H1 (cell line): ENCODE measurements around the gene BOLL. TPM values are rescaled to one million over a fixed set of nuclear protein-coding genes. Genes with fewer than 3 reads are reported as not detected.

Source experiments
- CTCF ChIA-PET: fragments of 300-600 bp; sonication (Branson Sonifier 250); formaldehyde crosslinking; loops from one replicate; lab custom pipeline; 2021; ENCODE audit not compliant: partially characterized antibody; lab: Charles Lee
- POLR2A ChIA-PET: fragments of 300-600 bp; sonication (Branson Sonifier 250); formaldehyde crosslinking; loops from one replicate; lab custom pipeline; 2021; ENCODE audit warnings: inconsistent platforms; ENCODE audit not compliant: partially characterized antibody; lab: Charles Lee
- DNase-seq, 2 experiments: peaks; one replicate each; pipeline versions ENCODE4 v3.0.0 to v3.0.0-alpha.2; 2010 to 2022; ENCODE audit warnings: low spot score in 2 of 2, low read depth in 1 of 2, mixed read lengths in 1 of 2
- FAIRE-seq: peaks from 2 replicates; lab custom pipeline; 2011; peaks lifted over from hg19 to GRCh38; lab: Jason Lieb, UNC
- H2AFZ ChIP-seq: 2 replicates; pipeline ENCODE4 v1.8.1; 2012; ENCODE audit warnings: low read length, inconsistent platforms
- H2AK5ac ChIP-seq: 2 replicates; pipeline ENCODE4 v1.6.1; 2013; ENCODE audit warnings: low read depth, low read length
- H2BK120ac ChIP-seq: replicated peaks from 2 replicates; pipeline ENCODE3; 2013; ENCODE audit warnings: low read depth, low read length, inconsistent platforms
- H2BK12ac ChIP-seq: 2 replicates; pipeline ENCODE4 v1.6.1; 2013; ENCODE audit warnings: low read depth, low read length
- H2BK15ac ChIP-seq: 2 replicates; pipeline ENCODE4 v1.6.1; 2013; ENCODE audit warnings: low read length
- H2BK20ac ChIP-seq: 2 replicates; pipeline ENCODE4 v1.6.1; 2013; ENCODE audit warnings: low read length
- H2BK5ac ChIP-seq: 2 replicates; pipeline ENCODE4 v1.6.1; 2013; ENCODE audit warnings: low read depth, low read length
- H3K14ac ChIP-seq: 2 replicates; pipeline ENCODE4 v1.6.1; 2013; ENCODE audit warnings: inconsistent platforms; ENCODE audit not compliant: insufficient read length
- H3K18ac ChIP-seq: 2 replicates; pipeline ENCODE4 v1.6.1; 2013; ENCODE audit warnings: low read length; ENCODE audit errors: extremely low read depth
- H3K23ac ChIP-seq: 2 replicates; pipeline ENCODE4 v1.6.1; 2013; ENCODE audit warnings: inconsistent platforms; ENCODE audit not compliant: insufficient read length
- H3K23me2 ChIP-seq: 2 replicates; pipeline ENCODE4 v1.6.1; 2013; ENCODE audit warnings: low read depth, low read length
- H3K27ac ChIP-seq: 2 replicates; pipeline ENCODE4 v1.6.1; 2011; ENCODE audit warnings: low read depth, low read length, inconsistent platforms
- H3K27me3 ChIP-seq, 4 experiments: replicated peaks in 1 of 4; 1 replicate in 1 of 4; 2 replicates in 3 of 4; pipeline versions ENCODE4 v1.6.1 to v1.8.1; 2011 to 2013; ENCODE audit warnings: low read length in 3 of 4, mild to moderate bottlenecking in 3 of 4, inconsistent platforms in 2 of 4, mixed read lengths in 2 of 4, moderate library complexity in 1 of 4; ENCODE audit not compliant: control insufficient read depth in 3 of 4, insufficient read depth in 3 of 4; ENCODE audit errors: extremely low read depth in 1 of 4
- H3K36me3 ChIP-seq, 4 experiments: 2 replicates each; pipeline versions ENCODE4 v1.6.1 to v1.8.1; 2011 to 2013; ENCODE audit warnings: mild to moderate bottlenecking in 4 of 4, low read length in 3 of 4, moderate library complexity in 2 of 4, control low read depth in 1 of 4, inconsistent platforms in 1 of 4; ENCODE audit not compliant: insufficient read depth in 4 of 4, control insufficient read depth in 2 of 4
- H3K4ac ChIP-seq: replicated peaks from 2 replicates; pipeline ENCODE3; 2013; ENCODE audit warnings: low read length, low read depth, mixed read lengths, inconsistent platforms; ENCODE audit not compliant: insufficient read length
- H3K4me1 ChIP-seq, 4 experiments: replicated peaks in 1 of 4; 1 replicate in 1 of 4; 2 replicates in 3 of 4; pipeline versions ENCODE4 v1.6.1 to v1.8.1; 2011 to 2013; ENCODE audit warnings: low read length in 3 of 4, inconsistent platforms in 2 of 4, mixed read lengths in 1 of 4; ENCODE audit not compliant: insufficient read depth in 4 of 4, control insufficient read depth in 3 of 4
- H3K4me2 ChIP-seq, 2 experiments: 2 replicates each; pipeline versions ENCODE4 v1.6.1 to v1.8.1; 2011 to 2013; ENCODE audit warnings: low read depth in 2 of 2, low read length in 2 of 2, control low read depth in 1 of 2, inconsistent platforms in 1 of 2, mild to moderate bottlenecking in 1 of 2; ENCODE audit not compliant: insufficient read depth in 1 of 2
- H3K4me3 ChIP-seq, 4 experiments: fragments of 200-600, 300-600 bp in 1 of 4; sonication (generic), shearing (Covaris generic), sonication (Bioruptor Twin) in 1 of 4; 2 replicates each; pipeline versions ENCODE4 v1.5.1 to v1.8.1; 2011 to 2016; ENCODE audit warnings: low read length in 4 of 4, low read depth in 3 of 4, control low read depth in 2 of 4, inconsistent platforms in 2 of 4, mild to moderate bottlenecking in 2 of 4, mixed read lengths in 1 of 4, moderate library complexity in 1 of 4; ENCODE audit not compliant: insufficient read depth in 2 of 4; ENCODE audit errors: extremely low read depth in 1 of 4
- H3K56ac ChIP-seq: replicated peaks from 2 replicates; pipeline ENCODE3; 2013; ENCODE audit warnings: low read depth, mild to moderate bottlenecking, mixed read lengths, low read length, inconsistent platforms; ENCODE audit not compliant: insufficient read length
- H3K79me1 ChIP-seq: 2 replicates; pipeline ENCODE4 v1.6.1; 2013; ENCODE audit warnings: low read depth, low read length, control low read depth
- H3K79me2 ChIP-seq, 2 experiments: 2 replicates each; pipeline versions ENCODE4 v1.6.1 to v1.8.1; 2012 to 2013; ENCODE audit warnings: low read length in 2 of 2, mild to moderate bottlenecking in 2 of 2, inconsistent platforms in 1 of 2; ENCODE audit not compliant: insufficient read depth in 2 of 2, control insufficient read depth in 1 of 2
- H3K9ac ChIP-seq, 4 experiments: replicated peaks in 1 of 4; 1 replicate in 1 of 4; 2 replicates in 3 of 4; pipeline versions ENCODE4 v1.6.1 to v1.8.1; 2011 to 2013; ENCODE audit warnings: low read depth in 3 of 4, low read length in 3 of 4, control low read depth in 2 of 4, mild to moderate bottlenecking in 2 of 4, moderate library complexity in 2 of 4, inconsistent platforms in 1 of 4; ENCODE audit errors: extremely low read depth in 1 of 4
- H3K9me3 ChIP-seq, 2 experiments: 2 replicates each; pipeline versions ENCODE4 v1.6.1 to v1.8.1; 2012 to 2013; ENCODE audit warnings: mild to moderate bottlenecking in 2 of 2, moderate library complexity in 2 of 2, control low read depth in 1 of 2, inconsistent platforms in 1 of 2, low read depth in 1 of 2, low read length in 1 of 2, mixed read lengths in 1 of 2; ENCODE audit not compliant: insufficient read depth in 2 of 2
- H4K20me1 ChIP-seq, 2 experiments: replicated peaks in 1 of 2; 2 replicates each; pipeline versions ENCODE3 to v1.8.1; 2011 to 2013; ENCODE audit warnings: inconsistent platforms in 2 of 2, low read length in 2 of 2, mild to moderate bottlenecking in 1 of 2; ENCODE audit not compliant: insufficient read depth in 2 of 2, control insufficient read depth in 1 of 2
- H4K5ac ChIP-seq: 2 replicates; pipeline ENCODE4 v1.6.1; 2013; ENCODE audit warnings: low read length, low read depth, mixed read lengths, inconsistent platforms; ENCODE audit not compliant: insufficient read length
- H4K8ac ChIP-seq: 2 replicates; pipeline ENCODE4 v1.8.0; 2013; ENCODE audit warnings: mild to moderate bottlenecking, moderate library complexity, low read length, inconsistent platforms; ENCODE audit not compliant: insufficient read depth; ENCODE audit errors: extremely low read depth
- H4K91ac ChIP-seq: replicated peaks from 2 replicates; pipeline ENCODE3; 2013; ENCODE audit warnings: low read length, mixed read lengths, inconsistent platforms; ENCODE audit not compliant: insufficient read length
- BRCA1 ChIP-seq: IDR thresholded peaks from 2 replicates; pipeline ENCODE4 v1.6.1; 2012; ENCODE audit warnings: low read depth, low read length, improper control_type of control experiment
- CHD1 ChIP-seq: IDR thresholded peaks from 2 replicates; pipeline ENCODE4 v1.6.1; 2012; ENCODE audit warnings: low read depth, low read length, improper control_type of control experiment
- CREB1 ChIP-seq: IDR thresholded peaks from 2 replicates; pipeline ENCODE4 v1.6.1; 2012; ENCODE audit warnings: inconsistent platforms
- KDM5A ChIP-seq: fragments of 200-600 bp; IDR thresholded peaks from 2 replicates; pipeline ENCODE4 v1.7.1; 2012; ENCODE audit warnings: mild to moderate bottlenecking, low read length, inconsistent platforms, mixed read lengths
- NRF1 ChIP-seq: IDR thresholded peaks from 2 replicates; pipeline ENCODE4 v1.6.1; 2011; ENCODE audit warnings: mild to moderate bottlenecking, low read depth, low read length, improper control_type of control experiment
- POLR2A ChIP-seq, 2 experiments: IDR thresholded peaks; 1 replicate in 1 of 2; 2 replicates in 1 of 2; pipeline ENCODE4 v1.6.1; 2011; ENCODE audit warnings: low read depth in 2 of 2, low read length in 2 of 2, mild to moderate bottlenecking in 2 of 2; ENCODE audit errors: control extremely low read depth in 1 of 2
- POLR2AphosphoS5 ChIP-seq: IDR thresholded peaks from 2 replicates; pipeline ENCODE4 v1.6.1; 2011; ENCODE audit warnings: low read depth, low read length
- WGBS, 2 experiments: shearing (Covaris generic) in 1 of 2; methylation state at CpG; one replicate each; pipeline versions ENCODE4 v1.1.6 to v1.1.7; 2013 to 2015; ENCODE audit warnings: low lambda C conversion rate in 2 of 2, mixed read lengths in 2 of 2, inconsistent platforms in 1 of 2, low coverage in 1 of 2, missing lambda C conversion rate in 1 of 2; ENCODE audit not compliant: insufficient replicate concordance in 2 of 2, insufficient coverage in 1 of 2, insufficient read length in 1 of 2; ENCODE audit errors: extremely low coverage in 1 of 2, missing lambda C conversion rate in 1 of 2; 5-methylcytosine and 5-hydroxymethylcytosine counted together
- polyA plus RNA-seq, 7 experiments: library from polyadenylated mRNA; depleted of rRNA in 3 of 7; stranded (reverse) in 5 of 7; unstranded in 2 of 7; fragments of >200 nt in 5 of 7; fragments of 200-250 nt in 2 of 7; gene quantifications; 1 replicate in 5 of 7; 2 replicates in 1 of 7; 4 replicates in 1 of 7; pipeline versions ENCODE4 v1.2.1 to v1.2.3, GENCODE V29; 2011 to 2013; ENCODE audit warnings: missing spikeins in 2 of 7, mixed read lengths in 2 of 7
- total RNA-seq: library from RNA; stranded (reverse); fragmentation: NEBNext Ultra II Directional; extraction: Animal tissue kit (Norgen Biotek cat#: 25700); gene quantifications from 2 replicates; pipeline ENCODE4 v1.2.1, GENCODE V29; 2021
- TF ChIP-seq, protein P1 (sequence below): IDR thresholded peaks from 2 replicates; pipeline ENCODE4 v1.6.1; 2012; ENCODE audit warnings: low read length, inconsistent platforms

The BOLL gene
- total and polyA plus RNA-seq, 2 of the 8 experiments (the other 6 are each of a cell fraction or from before 2014, with no cell fraction given), result not detected

DNA sequence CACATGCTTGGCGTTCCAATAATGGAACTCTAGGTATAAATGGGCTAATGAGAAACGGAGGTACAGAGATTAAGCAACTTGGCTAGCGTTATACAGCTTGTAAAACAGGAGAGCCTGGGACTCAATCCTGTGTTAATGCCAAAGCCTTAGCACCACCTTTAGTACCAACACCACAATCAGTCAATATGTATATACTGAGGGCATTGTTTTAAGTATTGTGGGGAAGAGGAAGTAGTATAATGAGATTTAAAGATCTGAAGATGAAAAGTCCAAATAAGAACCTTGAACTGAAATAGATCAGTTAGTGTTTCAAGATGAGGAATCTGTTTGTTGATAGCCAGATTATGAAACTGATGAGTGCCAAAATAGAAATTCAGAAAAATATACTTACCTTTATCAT, 71.8 kb downstream of the BOLL start:
- H3K27ac ChIP-seq, result no peak overlapping the region
- H3K79me2 ChIP-seq, result peaks cover 8 to 35% of the 10 kb centered on the region in 2 experiments
- no peak overlapping the region for H3K56ac ChIP-seq
- 70% methylated on average over 3 of the region's 3 CpGs; no CpG with 5 or more reads in 1 of the 2 experiments for WGBS, 2 experiments
- no peak overlapping the region for H2BK120ac ChIP-seq
- POLR2A ChIA-PET, result interaction anchor here (0.6 kb wide), 2 partner anchors 16 to 231 kb away, joined by 3 read pairs; no protein-coding TSS in a partner anchor
- H2BK15ac ChIP-seq, result no peak overlapping the region
- no peaks in the 10 kb centered on the region for H3K9me3 ChIP-seq
- H2BK5ac ChIP-seq, result no peak overlapping the region
- peaks cover 3 to 21% (median 5%) of the 10 kb centered on the region in 4 experiments; a peak in 5 of 8 replicates for H3K36me3 ChIP-seq
- peaks cover 0 to 5% (median 2%) of the 10 kb centered on the region in 4 experiments; a peak in 1 of 7 replicates for H3K4me1 ChIP-seq
- CTCF ChIA-PET, result interaction anchor here (0.7 to 0.9 kb wide), 2 partner anchors 67 to 178 kb away, joined by 3 read pairs; no protein-coding TSS in a partner anchor
- H3K23me2 ChIP-seq, result no peaks in the 10 kb centered on the region
- peaks cover 0 to 1% (median 0%) of the 10 kb centered on the region in 4 experiments; a peak in 1 of 7 replicates for H3K27me3 ChIP-seq
- peaks cover 5 to 13% of the 10 kb centered on the region in 2 experiments for H4K20me1 ChIP-seq
- no peak for FAIRE-seq
- H4K5ac ChIP-seq, result no peak overlapping the region
- no peak overlapping the region for H3K14ac ChIP-seq
- no peak overlapping the region for H3K4me3 ChIP-seq
- no peak overlapping the region for H2AFZ ChIP-seq
- DNase-seq, result no peak
- no peak overlapping the region for H3K4me2 ChIP-seq
- no peak overlapping the region for H2BK20ac ChIP-seq
- no peak overlapping the region for H3K9ac ChIP-seq
- peaks cover 5% of the 10 kb centered on the region for H3K79me1 ChIP-seq
- no peak overlapping the region for H2BK12ac ChIP-seq
- H4K91ac ChIP-seq, result no peak overlapping the region
- H2AK5ac ChIP-seq, result no peak overlapping the region
- no peak overlapping the region for H3K23ac ChIP-seq
- H3K18ac ChIP-seq, result no peak overlapping the region
- no peak overlapping the region for H3K4ac ChIP-seq
- H4K8ac ChIP-seq, result no peak overlapping the region
- TF ChIP-seq KDM5A, result no peak
- TF ChIP-seq POLR2AphosphoS5, result no peak
- TF ChIP-seq CHD1, result no peak
- TF ChIP-seq, protein P1, sequence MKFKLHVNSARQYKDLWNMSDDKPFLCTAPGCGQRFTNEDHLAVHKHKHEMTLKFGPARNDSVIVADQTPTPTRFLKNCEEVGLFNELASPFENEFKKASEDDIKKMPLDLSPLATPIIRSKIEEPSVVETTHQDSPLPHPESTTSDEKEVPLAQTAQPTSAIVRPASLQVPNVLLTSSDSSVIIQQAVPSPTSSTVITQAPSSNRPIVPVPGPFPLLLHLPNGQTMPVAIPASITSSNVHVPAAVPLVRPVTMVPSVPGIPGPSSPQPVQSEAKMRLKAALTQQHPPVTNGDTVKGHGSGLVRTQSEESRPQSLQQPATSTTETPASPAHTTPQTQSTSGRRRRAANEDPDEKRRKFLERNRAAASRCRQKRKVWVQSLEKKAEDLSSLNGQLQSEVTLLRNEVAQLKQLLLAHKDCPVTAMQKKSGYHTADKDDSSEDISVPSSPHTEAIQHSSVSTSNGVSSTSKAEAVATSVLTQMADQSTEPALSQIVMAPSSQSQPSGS, result no peak
- no peak for TF ChIP-seq NRF1
- TF ChIP-seq POLR2A (IDR thresholded peaks at IDR 0.05; ENCODE audit: control extremely low read depth in 1 of 2, low read depth in 2 of 2, low read length in 2 of 2), result no peak
- no peak for TF ChIP-seq CREB1
- TF ChIP-seq BRCA1, result no peak
